Measurements from ENCODE around the gene C3orf20. TPM values are rescaled to one million over a fixed set of nuclear protein-coding genes. Genes with fewer than 3 reads are reported as not detected.

C3orf20 gene
- total RNA-seq, 4 donors from 2014 or later: 0.07 to 0.73 TPM; not detected in 2

GRCh38 chr3:14703128-14703750 lies 28.3 kb downstream of the C3orf20 start:
- no peaks in the 10 kb centered on the region for H3K27me3 ChIP-seq
- intact Hi-C loops (cut with DNase I; ENCODE audit: low total_unique reads): no loop called here
- no peaks in the 10 kb centered on the region for H3K4me1 ChIP-seq
- DNase-seq: no peak
- H3K4me3 ChIP-seq: no peak overlapping the region
- TF ChIP-seq, protein P1, sequence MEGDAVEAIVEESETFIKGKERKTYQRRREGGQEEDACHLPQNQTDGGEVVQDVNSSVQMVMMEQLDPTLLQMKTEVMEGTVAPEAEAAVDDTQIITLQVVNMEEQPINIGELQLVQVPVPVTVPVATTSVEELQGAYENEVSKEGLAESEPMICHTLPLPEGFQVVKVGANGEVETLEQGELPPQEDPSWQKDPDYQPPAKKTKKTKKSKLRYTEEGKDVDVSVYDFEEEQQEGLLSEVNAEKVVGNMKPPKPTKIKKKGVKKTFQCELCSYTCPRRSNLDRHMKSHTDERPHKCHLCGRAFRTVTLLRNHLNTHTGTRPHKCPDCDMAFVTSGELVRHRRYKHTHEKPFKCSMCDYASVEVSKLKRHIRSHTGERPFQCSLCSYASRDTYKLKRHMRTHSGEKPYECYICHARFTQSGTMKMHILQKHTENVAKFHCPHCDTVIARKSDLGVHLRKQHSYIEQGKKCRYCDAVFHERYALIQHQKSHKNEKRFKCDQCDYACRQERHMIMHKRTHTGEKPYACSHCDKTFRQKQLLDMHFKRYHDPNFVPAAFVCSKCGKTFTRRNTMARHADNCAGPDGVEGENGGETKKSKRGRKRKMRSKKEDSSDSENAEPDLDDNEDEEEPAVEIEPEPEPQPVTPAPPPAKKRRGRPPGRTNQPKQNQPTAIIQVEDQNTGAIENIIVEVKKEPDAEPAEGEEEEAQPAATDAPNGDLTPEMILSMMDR (IDR thresholded peaks at IDR 0.05): no peak
- TF ChIP-seq POLR2A (IDR thresholded peaks at IDR 0.05): no peak
- H3K27ac ChIP-seq: no peak overlapping the region
- H3K36me3 ChIP-seq: no peaks in the 10 kb centered on the region
- H3K9me3 ChIP-seq: no peaks in the 10 kb centered on the region

DNA sequence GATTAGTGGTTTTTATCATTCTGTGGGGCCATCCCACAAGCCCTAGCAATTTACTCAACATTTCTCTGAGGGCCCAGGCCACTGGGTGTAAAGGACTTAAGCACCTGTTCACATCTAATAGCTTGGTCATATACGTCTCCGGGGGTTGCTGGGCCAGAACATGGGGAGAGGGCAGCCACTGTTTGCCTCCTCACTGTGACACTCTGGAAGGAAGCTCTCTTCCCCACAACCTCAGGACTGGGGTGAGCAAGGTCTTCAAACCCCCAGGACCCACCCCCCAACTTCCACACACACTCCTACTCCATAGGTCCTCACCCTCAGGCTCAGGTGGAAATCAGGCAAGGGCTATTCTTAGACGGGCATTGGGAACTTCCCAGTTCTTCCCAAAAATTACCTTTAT lies 28.9 kb downstream of the C3orf20 start:
- no peaks in the 10 kb centered on the region for H3K4me1 ChIP-seq
- no peaks in the 10 kb centered on the region for H3K27me3 ChIP-seq
- TF ChIP-seq, protein P1 (IDR thresholded peaks at IDR 0.05): no peak
- TF ChIP-seq POLR2A (IDR thresholded peaks at IDR 0.05): no peak
- H3K4me3 ChIP-seq: no peak overlapping the region
- no peak overlapping the region for H3K27ac ChIP-seq
- intact Hi-C loops (cut with DNase I; ENCODE audit: low total_unique reads): no loop called here
- H3K36me3 ChIP-seq: no peaks in the 10 kb centered on the region
- no peaks in the 10 kb centered on the region for H3K9me3 ChIP-seq
- no peak for DNase-seq

DNA sequence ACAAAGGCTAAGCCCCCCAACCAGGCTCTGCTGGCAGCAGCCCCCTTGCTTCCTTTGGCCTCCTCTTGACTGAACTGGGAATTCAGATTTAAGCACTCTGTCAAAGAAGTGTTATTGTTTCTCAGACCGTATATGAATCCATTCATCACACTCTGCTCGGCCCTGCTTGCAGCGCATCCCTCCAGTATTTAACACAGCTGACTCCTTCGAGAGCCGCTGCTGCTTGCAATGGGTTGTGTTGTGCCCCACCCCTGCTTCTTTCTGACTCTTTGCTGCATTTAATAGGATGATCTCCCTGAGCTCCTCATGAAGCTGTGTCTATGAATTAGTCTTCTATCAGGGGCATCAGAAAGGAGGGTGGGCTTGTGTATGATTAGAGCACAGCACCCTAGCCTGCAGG lies 31.2 kb downstream of the C3orf20 start:
- Histone ChIP-seq H3K36me3 (no peaks in the 10 kb centered on the region), H3K4me1 (no peaks in the 10 kb centered on the region), H3K27me3 (no peaks in the 10 kb centered on the region), H3K27ac (no peak overlapping the region), H3K4me3 (no peak overlapping the region), H3K9me3 (no peaks in the 10 kb centered on the region)
- no peak for DNase-seq
- intact Hi-C loops (cut with DNase I; ENCODE audit: low total_unique reads): no loop called here
- TF ChIP-seq, protein P1 (IDR thresholded peaks at IDR 0.05): no peak
- no peak for TF ChIP-seq POLR2A (IDR thresholded peaks at IDR 0.05)

- H3K27me3 ChIP-seq: no peaks in the 10 kb centered on the region
- no peak for TF ChIP-seq POLR2A (IDR thresholded peaks at IDR 0.05)
- TF ChIP-seq, protein P1 (IDR thresholded peaks at IDR 0.05): no peak
- no peak overlapping the region for H3K4me3 ChIP-seq
- DNase-seq: no peak
- no peak overlapping the region for H3K27ac ChIP-seq
- H3K9me3 ChIP-seq: peaks cover 0 to 5% of the 10 kb centered on the region in 2 donors
- H3K36me3 ChIP-seq: no peaks in the 10 kb centered on the region
- intact Hi-C loops (cut with DNase I; ENCODE audit: low total_unique reads): no loop called here
- H3K4me1 ChIP-seq: no peaks in the 10 kb centered on the region
These were observed 41.6 kb downstream of the C3orf20 start for GRCh38 chr3:14716591-14716990.

DNA sequence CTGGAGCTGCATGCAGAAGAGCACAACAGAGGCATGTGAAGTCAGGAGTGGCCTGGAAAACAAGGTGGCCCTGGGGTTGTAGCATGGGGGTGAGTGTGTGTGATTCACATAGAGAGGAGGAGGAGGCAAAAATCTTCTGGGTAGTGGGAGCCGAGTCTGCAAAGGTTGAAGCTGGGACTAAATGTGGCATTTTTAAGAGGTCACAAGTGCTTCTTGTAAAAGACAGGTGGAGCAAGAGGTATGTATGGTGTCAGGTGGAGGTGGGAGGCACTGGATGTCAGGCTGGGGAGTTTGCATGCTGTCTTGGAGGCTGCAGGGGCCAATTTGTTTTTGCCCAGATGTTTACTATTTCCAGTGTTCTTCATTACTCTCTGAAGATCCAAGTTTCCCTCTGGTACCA lies 42.4 kb downstream of the C3orf20 start:
- Histone ChIP-seq H3K36me3 (no peaks in the 10 kb centered on the region), H3K4me1 (no peaks in the 10 kb centered on the region), H3K4me3 (no peak overlapping the region), H3K27me3 (no peaks in the 10 kb centered on the region), H3K9me3 (peaks cover 0 to 5% of the 10 kb centered on the region in 2 donors), H3K27ac (no peak overlapping the region)
- intact Hi-C loops (cut with DNase I; ENCODE audit: low total_unique reads): no loop called here
- TF ChIP-seq, protein P1 (IDR thresholded peaks at IDR 0.05): no peak
- no peak for TF ChIP-seq POLR2A (IDR thresholded peaks at IDR 0.05)
- no peak for DNase-seq
